Testis (tissue), 3 donors: ENCODE measurements around the gene SERTAD1. TPM values are rescaled to one million over a fixed set of nuclear protein-coding genes. Genes with fewer than 3 reads are reported as not detected.

Experiments used
- DNase-seq: peaks from one replicate; pipeline ENCODE4 v3.0.0-alpha.2; 2019
- H3K27ac ChIP-seq, 2 donors: fragments of 200-600 bp; sonication (generic); one replicate each; pipeline ENCODE4 v1.5.1; 2019
- H3K27me3 ChIP-seq: fragments of 200-600 bp; sonication (generic); one replicate; pipeline ENCODE4 v1.5.1; 2019
- H3K36me3 ChIP-seq: fragments of 200-600 bp; sonication (generic); one replicate; pipeline ENCODE4 v1.5.1; 2017; ENCODE audit warnings: low read depth; ENCODE audit errors: missing control alignments
- H3K4me1 ChIP-seq: fragments of 200-600 bp; sonication (generic); one replicate; pipeline ENCODE4 v1.5.1; 2019
- H3K4me3 ChIP-seq, 2 donors: fragments of 200-600 bp; sonication (generic); one replicate each; pipeline ENCODE4 v1.5.1; 2017 to 2019
- H3K9me3 ChIP-seq: fragments of 200-600 bp; sonication (generic); one replicate; pipeline ENCODE4 v1.5.1; 2017
- CTCF ChIP-seq, 3 experiments: fragments of 450-650 bp in 2 of 3; fragments of 200-600 bp in 1 of 3; sonication (generic) in 1 of 3; IDR thresholded peaks; one replicate each; pipeline ENCODE4 v1.5.1; 2016 to 2019; ENCODE audit warnings: antibody characterized with exemption in 3 of 3, mild to moderate bottlenecking in 2 of 3, moderate library complexity in 1 of 3
- POLR2A ChIP-seq: fragments of 450-650 bp; IDR thresholded peaks from one replicate; pipeline ENCODE4 v1.6.1; 2017; ENCODE audit warnings: antibody characterized with exemption, mild to moderate bottlenecking, moderate library complexity
- WGBS, 2 donors: methylation state at CpG; one replicate each; pipeline ENCODE4 v1.1.5; 2018; 5-methylcytosine and 5-hydroxymethylcytosine counted together
- intact Hi-C: fragments of 100-400 bp; cut with DNase I; formaldehyde crosslinking; loops from one replicate; pipeline ENCODE4 v1.15.1; 2023; ENCODE audit warnings: low total_unique reads
- polyA plus RNA-seq: library from polyadenylated mRNA; stranded (reverse); fragments of 350-450 nt; fragmentation: Illumina TruSeq; extraction: RNeasy Lipid Tissue Mini Kit (QIAGEN cat#74804); gene quantifications from one replicate; pipeline ENCODE4 v1.2.3, GENCODE V29; 2014; ENCODE audit warnings: low read depth, low replicate concordance; ENCODE audit not compliant: insufficient read depth
- total RNA-seq, 2 donors: library from RNA; depleted of rRNA; stranded (reverse); fragments of >200 nt; gene quantifications; one replicate each; pipeline ENCODE4 v1.2.3, GENCODE V29; 2016

SERTAD1 gene
- total and polyA plus RNA-seq, 3 donors from 2014 or later, result 8.3 to 10.9 (median 8.6) TPM

- no peaks in the 10 kb centered on the region for H3K36me3 ChIP-seq
- TF ChIP-seq POLR2A (no peak), CTCF (IDR thresholded peaks at IDR 0.05) (no peak)
- peak within 1 kb of the TSS; percentile 57 to 80 for H3K4me3 ChIP-seq
- 5 to 16% methylated on average over 6 to 40 of the region's 87 CpGs for WGBS, 2 donors
- DNase-seq, result no peak
- H3K27me3 ChIP-seq, result no peaks in the 10 kb centered on the region
- no peaks in the 10 kb centered on the region for H3K9me3 ChIP-seq
- peak within 1 kb of the TSS in 1 of 2 donors; percentile 9 for H3K27ac ChIP-seq
- intact Hi-C loops, result no loop called here
- H3K4me1 ChIP-seq, result peaks cover 26% of the 10 kb centered on the region
Measured at GRCh38 chr19:40466985-40467734, 41.4 kb upstream of the SERTAD1 start, which contains the start of gene SPTBN4. TSS of gene SPTBN4 (plus strand) at chr19:40467001. CDS start at chr19:40472622, 5,621 bp downstream.

- Histone ChIP-seq H3K27me3 (no peaks in the 10 kb centered on the region), H3K4me1 (peaks cover 26% of the 10 kb centered on the region), H3K4me3 (peak overlapping the region; percentile 57 to 80), H3K27ac (peak overlapping the region in 1 of 2 donors; percentile 9), H3K36me3 (no peaks in the 10 kb centered on the region), H3K9me3 (no peaks in the 10 kb centered on the region)
- TF ChIP-seq POLR2A, result no peak
- no peak for TF ChIP-seq CTCF (IDR thresholded peaks at IDR 0.05)
- intact Hi-C loops, result no loop called here
- peak; percentile 39 for DNase-seq
- 5 to 20% methylated on average over 17 to 48 of the region's 48 CpGs for WGBS, 2 donors
Measured at GRCh38 chr19:40466219-40466984, 40.6 kb upstream of the SERTAD1 start.

GRCh38 chr19:40465557-40466218, 39.9 kb upstream of the SERTAD1 start, which contains the start of gene BLVRB:
TSS of gene BLVRB (minus strand) at chr19:40465745. CDS start at chr19:40465688, 57 bp downstream.
- H3K4me3 ChIP-seq, result peak within 1 kb of the TSS; percentile 80
- H3K27me3 ChIP-seq, result no peaks in the 10 kb centered on the region
- H3K36me3 ChIP-seq, result no peaks in the 10 kb centered on the region
- intact Hi-C loops, result no loop called here
- H3K27ac ChIP-seq, result peak within 1 kb of the TSS; percentile 81 to 87
- 0 to 2% methylated on average over 8 to 52 of the region's 54 CpGs for WGBS, 2 donors
- H3K9me3 ChIP-seq, result no peaks in the 10 kb centered on the region
- TF ChIP-seq POLR2A (peak; percentile 60), CTCF (IDR thresholded peaks at IDR 0.05) (no peak)
- peaks cover 26% of the 10 kb centered on the region for H3K4me1 ChIP-seq
- peak; percentile 100 for DNase-seq

- H3K27me3 ChIP-seq, result no peaks in the 10 kb centered on the region
- H3K4me1 ChIP-seq, result peaks cover 26% of the 10 kb centered on the region
- TF ChIP-seq POLR2A (no peak), CTCF (IDR thresholded peaks at IDR 0.05) (no peak)
- WGBS, 2 donors, result 8 to 14% methylated on average over 11 of the region's 11 CpGs
- intact Hi-C loops, result no loop called here
- no peaks in the 10 kb centered on the region for H3K36me3 ChIP-seq
- H3K27ac ChIP-seq, result peak overlapping the region; percentile 81 to 87
- peak overlapping the region; percentile 80 for H3K4me3 ChIP-seq
- DNase-seq, result no peak
- no peaks in the 10 kb centered on the region for H3K9me3 ChIP-seq
Measured at GRCh38 chr19:40465025-40465556, 39.3 kb upstream of the SERTAD1 start.
